GM23248 (cell line): ENCODE data around the gene OR5P2. TPM values are rescaled to one million over a fixed set of nuclear protein-coding genes. Genes with fewer than 3 reads are reported as not detected.

Source experiments
- DNase-seq: peaks from one replicate; pipeline ENCODE4 v3.0.0-alpha.2; 2015
- H2AFZ ChIP-seq: fragments of 200-600 bp; sonication (generic); 2 replicates; pipeline ENCODE4 v1.6.1; 2016; ENCODE audit warnings: antibody characterized with exemption
- H3F3A ChIP-seq: fragments of 200-600 bp; sonication (generic); 2 replicates; pipeline ENCODE4 v1.6.1; 2016; ENCODE audit warnings: mild to moderate bottlenecking, antibody characterized with exemption, mixed run types; ENCODE audit not compliant: insufficient read depth
- H3K27ac ChIP-seq: fragments of 200-600 bp; sonication (generic); 2 replicates; pipeline ENCODE4 v1.5.1; 2016; ENCODE audit warnings: mild to moderate bottlenecking
- H3K27me3 ChIP-seq: fragments of 200-600 bp; sonication (generic); replicated peaks from 2 replicates; pipeline ENCODE4 v1.6.1; 2016; ENCODE audit warnings: mild to moderate bottlenecking; ENCODE audit not compliant: insufficient read depth
- H3K36me3 ChIP-seq: fragments of 200-600 bp; sonication (generic); 2 replicates; pipeline ENCODE4 v1.6.1; 2016; ENCODE audit warnings: low read depth, mild to moderate bottlenecking
- H3K4me1 ChIP-seq: fragments of 200-600 bp; sonication (generic); 2 replicates; pipeline ENCODE4 v1.6.1; 2016; ENCODE audit warnings: mild to moderate bottlenecking; ENCODE audit not compliant: insufficient read depth
- H3K4me2 ChIP-seq: fragments of 200-600 bp; sonication (generic); one replicate; pipeline ENCODE4 v1.6.1; 2016; ENCODE audit warnings: mild to moderate bottlenecking; ENCODE audit not compliant: unreplicated experiment
- H3K4me3 ChIP-seq: fragments of 200-600 bp; sonication (generic); 2 replicates; pipeline ENCODE4 v1.5.1; 2016; ENCODE audit warnings: mild to moderate bottlenecking
- H3K79me2 ChIP-seq: fragments of 200-600 bp; sonication (generic); 2 replicates; pipeline ENCODE4 v1.6.1; 2016; ENCODE audit warnings: mild to moderate bottlenecking; ENCODE audit not compliant: insufficient read depth
- H3K9ac ChIP-seq: fragments of 200-600 bp; sonication (generic); 2 replicates; pipeline ENCODE4 v1.6.1; 2016; ENCODE audit warnings: mild to moderate bottlenecking
- H3K9me2 ChIP-seq: fragments of 200-600 bp; sonication (generic); 2 replicates; pipeline ENCODE4 v1.6.1; 2016; ENCODE audit warnings: mixed run types, mild to moderate bottlenecking, moderate library complexity; ENCODE audit not compliant: insufficient read depth
- H3K9me3 ChIP-seq: fragments of 200-600 bp; sonication (generic); one replicate; pipeline ENCODE4 v1.6.1; 2017; ENCODE audit warnings: low read depth
- H4K20me1 ChIP-seq: fragments of 200-600 bp; sonication (generic); 2 replicates; pipeline ENCODE4 v1.6.0; 2016; ENCODE audit not compliant: insufficient read depth
- EZH2 ChIP-seq: fragments of 200-600 bp; sonication (generic); IDR thresholded peaks from 2 replicates; pipeline ENCODE4 v1.6.1; 2018; ENCODE audit warnings: antibody characterized with exemption, mild to moderate bottlenecking; ENCODE audit not compliant: insufficient read depth, poor library complexity, severe bottlenecking
- EZH2phosphoT487 ChIP-seq: fragments of 200-600 bp; sonication (generic); IDR thresholded peaks from 2 replicates; pipeline ENCODE4 v1.6.1; 2018; ENCODE audit warnings: antibody characterized with exemption, moderate library complexity, mild to moderate bottlenecking, low read depth; ENCODE audit not compliant: insufficient read depth
- WGBS, 2 experiments: methylation state at CpG; one replicate each; pipeline ENCODE4 v1.1.6; 2015 to 2017; ENCODE audit warnings: low lambda C conversion rate in 2 of 2, low coverage in 1 of 2; ENCODE audit errors: missing lambda C conversion rate in 2 of 2; 5-methylcytosine and 5-hydroxymethylcytosine counted together
- in situ Hi-C: fragments of 300-500 bp; cut with MboI; formaldehyde crosslinking; loops from 2 replicates; pipeline ENCODE4 v1.15.0; 2020
- polyA plus RNA-seq: library from polyadenylated mRNA; unstranded; fragments of >200 nt; fragmentation: Nextera tagmentation; extraction: Ambion mirVana; gene quantifications from 2 replicates; pipeline ENCODE4 v1.2.1, GENCODE V29; 2016
- total RNA-seq: library from RNA; depleted of rRNA; stranded (reverse); fragments of >200 nt; shearing (Covaris generic); gene quantifications from 2 replicates; pipeline ENCODE4 v1.2.3, GENCODE V29; 2014; rRNA removed

Gene OR5P2
- total and polyA plus RNA-seq, 2 experiments from 2014 or later, result not detected

- TF ChIP-seq EZH2, result no peak
- no peak for TF ChIP-seq EZH2phosphoT487
- Histone ChIP-seq H4K20me1 (no peaks in the 10 kb centered on the region), H3K4me3 (no peak overlapping the region), H3K79me2 (no peaks in the 10 kb centered on the region), H3K27me3 (no peaks in the 10 kb centered on the region; the same call in 1 of the 2 replicates), H3K4me1 (no peaks in the 10 kb centered on the region), H3K36me3 (no peaks in the 10 kb centered on the region), H3K27ac (no peak overlapping the region), H3K9me3 (no peaks in the 10 kb centered on the region), H3K9ac (no peak overlapping the region), H3K4me2 (no peak overlapping the region), H3K9me2 (no peaks in the 10 kb centered on the region), H3F3A (no peaks in the 10 kb centered on the region), H2AFZ (no peak overlapping the region)
- no peak for DNase-seq
- WGBS, 2 experiments, result 19 to 28% methylated on average over 2 of the region's 2 CpGs
- in situ Hi-C loops, result no loop called here
Observed at GRCh38 chr11:7749456-7749855, 47.3 kb downstream of the OR5P2 start.

Other genes with a start within 250 kb of the OR5P2 start
- gene CYB5R2, start 123.4 kb downstream of the OR5P2 start, total RNA-seq, result 6.2 and 11.5 TPM in 2 replicates
- gene CYB5R2, start 123.4 kb downstream of the OR5P2 start, polyA plus RNA-seq, result 16.1 and 16.4 TPM in 2 replicates
- gene OVCH2, start 90.5 kb downstream of the OR5P2 start, total RNA-seq, result not detected in 2 replicates
- 0.14 and 0.34 TPM in 2 replicates for gene OVCH2, start 90.5 kb downstream of the OR5P2 start, polyA plus RNA-seq
- gene OR5P3, start 33.9 kb upstream of the OR5P2 start, total RNA-seq, result 0.13 TPM in 1 of 2 replicates, not detected in the other
- not detected in 2 replicates for gene OR5P3, start 33.9 kb upstream of the OR5P2 start, polyA plus RNA-seq
- under 0.01 and 0.11 TPM in 2 replicates for gene OR10A6, start 134.3 kb upstream of the OR5P2 start, total RNA-seq
- gene OR10A6, start 134.3 kb upstream of the OR5P2 start, polyA plus RNA-seq, result 0.06 and 0.39 TPM in 2 replicates
- gene OR10A3, start 144.8 kb upstream of the OR5P2 start, total RNA-seq, result under 0.01 and 0.65 TPM in 2 replicates
- 0.06 and 0.28 TPM in 2 replicates for gene OR10A3, start 144.8 kb upstream of the OR5P2 start, polyA plus RNA-seq
- gene NLRP10, start 168.5 kb upstream of the OR5P2 start, total RNA-seq, result 19.7 and 36.9 TPM in 2 replicates
- gene NLRP10, start 168.5 kb upstream of the OR5P2 start, polyA plus RNA-seq, result 13.5 and 17.8 TPM in 2 replicates
- 272 and 359 TPM in 2 replicates for gene EIF3F, start 190.4 kb upstream of the OR5P2 start, total RNA-seq
- 193 and 200 TPM in 2 replicates for gene EIF3F, start 190.4 kb upstream of the OR5P2 start, polyA plus RNA-seq